ENCODE data around the gene TEX51.

The TEX51 gene

DNA sequence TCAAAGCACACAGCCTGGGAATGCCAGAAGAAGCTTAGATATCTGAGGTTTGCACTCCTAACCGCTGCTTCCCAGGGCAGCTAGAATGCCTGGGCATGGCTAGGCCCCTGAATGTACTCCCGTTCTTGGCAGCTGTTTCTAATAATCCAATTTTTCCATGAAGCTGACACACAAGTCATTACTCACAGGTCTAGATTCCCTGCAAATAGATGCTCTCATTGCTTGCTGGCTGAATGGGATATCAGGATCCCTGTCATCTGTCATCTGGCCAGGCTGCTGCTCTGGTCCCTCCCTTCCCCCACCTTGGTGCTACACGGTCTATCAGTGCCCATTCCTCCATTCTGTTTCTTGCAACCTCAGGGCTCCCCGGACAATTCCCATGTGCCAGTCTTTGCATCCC, 40.7 kb upstream of the TEX51 start:
- Histone ChIP-seq H3K27ac (ENCODE audit: insufficient read depth, low read length, poor library complexity, severe bottlenecking) (no peak overlapping the region), H3K4me1 (ENCODE audit: control insufficient read depth, insufficient read depth, low read length, poor library complexity, severe bottlenecking) (no peaks in the 10 kb centered on the region), H3K4me3 (ENCODE audit: insufficient read depth, low read depth, low read length, poor library complexity, severe bottlenecking) (no peak overlapping the region), H3K27me3 (replicated peaks; ENCODE audit: control insufficient read depth, insufficient read depth, low read length, poor library complexity, severe bottlenecking) (no peaks in the 10 kb centered on the region), H3K36me3 (ENCODE audit: control insufficient read depth, insufficient read depth, low read length) (no peaks in the 10 kb centered on the region), H3K9me3 (ENCODE audit: control insufficient read depth, low read length) (no peaks in the 10 kb centered on the region)
- no peak for DNase-seq

DNA sequence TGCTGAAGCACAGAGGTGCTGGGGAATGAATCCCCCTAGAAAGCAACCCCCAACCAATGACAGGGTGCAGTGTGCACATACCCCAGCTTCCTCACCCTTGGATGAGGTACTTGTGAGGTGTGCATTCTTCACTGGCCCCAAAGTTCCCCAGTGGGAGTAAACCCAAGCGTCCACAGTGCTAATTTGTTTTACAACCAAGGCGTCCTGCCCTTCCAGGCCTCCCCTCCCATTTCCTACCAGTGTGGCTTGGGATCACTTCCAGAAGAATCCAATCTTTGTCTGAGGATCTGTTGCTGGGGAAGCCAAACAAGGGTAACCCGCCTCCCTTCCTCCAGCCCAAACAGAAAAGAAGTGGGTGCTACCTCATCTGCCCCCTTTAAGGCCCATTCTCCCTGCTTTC, 40.3 kb upstream of the TEX51 start:
- no peaks in the 10 kb centered on the region for H3K9me3 ChIP-seq (ENCODE audit: control insufficient read depth, low read length)
- DNase-seq, result no peak
- no peak overlapping the region for H3K27ac ChIP-seq (ENCODE audit: insufficient read depth, low read length, poor library complexity, severe bottlenecking)
- no peaks in the 10 kb centered on the region for H3K27me3 ChIP-seq (replicated peaks; ENCODE audit: control insufficient read depth, insufficient read depth, low read length, poor library complexity, severe bottlenecking)
- no peak overlapping the region for H3K4me3 ChIP-seq (ENCODE audit: insufficient read depth, low read depth, low read length, poor library complexity, severe bottlenecking)
- H3K36me3 ChIP-seq (ENCODE audit: control insufficient read depth, insufficient read depth, low read length), result no peaks in the 10 kb centered on the region
- no peaks in the 10 kb centered on the region for H3K4me1 ChIP-seq (ENCODE audit: control insufficient read depth, insufficient read depth, low read length, poor library complexity, severe bottlenecking)

DNA sequence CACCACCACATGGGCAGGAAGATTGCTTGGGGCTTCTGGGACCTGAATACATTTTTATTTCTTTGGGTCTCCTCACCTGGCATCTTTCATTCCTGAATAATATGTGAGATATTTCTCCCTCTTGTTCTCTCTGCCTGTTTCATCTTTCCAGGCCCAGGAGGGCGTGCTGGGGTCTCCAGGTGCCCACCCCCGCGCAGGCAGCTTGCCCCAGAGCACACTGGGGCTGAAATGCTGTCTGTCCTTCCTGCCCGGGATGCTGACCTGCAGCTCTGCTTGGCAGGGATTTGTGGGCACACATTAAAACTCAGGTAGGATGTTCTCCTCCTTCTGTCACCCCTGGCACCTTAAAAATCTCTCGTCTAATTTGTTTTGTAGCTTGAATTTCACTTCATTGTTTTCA, 39.7 kb upstream of the TEX51 start:
- H3K9me3 ChIP-seq (ENCODE audit: control insufficient read depth, low read length), result no peaks in the 10 kb centered on the region
- no peak overlapping the region for H3K27ac ChIP-seq (ENCODE audit: insufficient read depth, low read length, poor library complexity, severe bottlenecking)
- DNase-seq, result no peak
- H3K27me3 ChIP-seq (replicated peaks; ENCODE audit: control insufficient read depth, insufficient read depth, low read length, poor library complexity, severe bottlenecking), result no peaks in the 10 kb centered on the region
- H3K36me3 ChIP-seq (ENCODE audit: control insufficient read depth, insufficient read depth, low read length), result no peaks in the 10 kb centered on the region
- H3K4me1 ChIP-seq (ENCODE audit: control insufficient read depth, insufficient read depth, low read length, poor library complexity, severe bottlenecking), result no peaks in the 10 kb centered on the region
- no peak overlapping the region for H3K4me3 ChIP-seq (ENCODE audit: insufficient read depth, low read depth, low read length, poor library complexity, severe bottlenecking)

DNA sequence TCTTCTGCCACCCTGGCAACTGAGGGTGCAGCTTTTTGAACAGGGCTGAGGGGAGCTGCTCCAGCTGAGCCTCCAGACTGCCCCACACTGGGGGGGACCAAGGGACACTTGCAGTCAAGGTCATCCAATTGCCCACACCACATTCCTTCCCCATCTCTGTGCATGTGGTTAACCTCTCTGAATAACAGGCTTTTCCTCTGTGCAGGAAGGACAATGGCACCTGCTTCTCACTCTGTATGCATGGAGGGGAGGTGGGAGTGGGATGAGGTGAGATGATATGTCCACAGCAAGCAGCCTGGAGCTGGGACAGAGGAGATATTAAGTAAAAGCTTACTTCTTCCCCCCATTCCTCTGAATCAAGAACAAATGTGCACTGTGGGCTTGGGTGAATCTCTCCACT, 39.1 kb upstream of the TEX51 start:
- H3K36me3 ChIP-seq (ENCODE audit: control insufficient read depth, insufficient read depth, low read length), result no peaks in the 10 kb centered on the region
- no peaks in the 10 kb centered on the region for H3K4me1 ChIP-seq (ENCODE audit: control insufficient read depth, insufficient read depth, low read length, poor library complexity, severe bottlenecking)
- no peaks in the 10 kb centered on the region for H3K9me3 ChIP-seq (ENCODE audit: control insufficient read depth, low read length)
- H3K27me3 ChIP-seq (replicated peaks; ENCODE audit: control insufficient read depth, insufficient read depth, low read length, poor library complexity, severe bottlenecking), result no peaks in the 10 kb centered on the region
- no peak for DNase-seq
- H3K27ac ChIP-seq (ENCODE audit: insufficient read depth, low read length, poor library complexity, severe bottlenecking), result no peak overlapping the region
- no peak overlapping the region for H3K4me3 ChIP-seq (ENCODE audit: insufficient read depth, low read depth, low read length, poor library complexity, severe bottlenecking)

DNA sequence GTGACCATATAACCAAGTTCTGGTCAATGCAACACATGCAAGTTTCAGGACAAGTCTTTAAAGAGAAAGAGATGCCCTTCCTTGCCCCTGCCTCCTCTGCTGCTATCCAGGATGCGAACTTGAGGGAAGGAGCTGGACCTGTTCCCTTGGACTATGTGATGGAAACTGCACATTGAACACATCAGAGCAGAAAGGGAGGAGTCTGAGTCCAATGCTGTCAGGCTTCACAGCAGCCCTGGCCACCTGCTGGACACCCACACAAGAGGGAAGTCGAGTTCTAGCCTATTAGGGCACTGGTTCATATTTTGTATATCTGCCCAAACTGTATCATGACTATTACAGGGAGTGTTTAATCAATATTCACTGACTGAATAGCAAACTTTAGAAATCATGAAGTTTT, 38.3 kb upstream of the TEX51 start:
- DNase-seq, result no peak
- Histone ChIP-seq H3K4me1 (ENCODE audit: control insufficient read depth, insufficient read depth, low read length, poor library complexity, severe bottlenecking) (no peaks in the 10 kb centered on the region), H3K27ac (ENCODE audit: insufficient read depth, low read length, poor library complexity, severe bottlenecking) (no peak overlapping the region), H3K4me3 (ENCODE audit: insufficient read depth, low read depth, low read length, poor library complexity, severe bottlenecking) (no peak overlapping the region), H3K9me3 (ENCODE audit: control insufficient read depth, low read length) (no peaks in the 10 kb centered on the region), H3K27me3 (replicated peaks; ENCODE audit: control insufficient read depth, insufficient read depth, low read length, poor library complexity, severe bottlenecking) (no peaks in the 10 kb centered on the region), H3K36me3 (ENCODE audit: control insufficient read depth, insufficient read depth, low read length) (no peaks in the 10 kb centered on the region)

DNA sequence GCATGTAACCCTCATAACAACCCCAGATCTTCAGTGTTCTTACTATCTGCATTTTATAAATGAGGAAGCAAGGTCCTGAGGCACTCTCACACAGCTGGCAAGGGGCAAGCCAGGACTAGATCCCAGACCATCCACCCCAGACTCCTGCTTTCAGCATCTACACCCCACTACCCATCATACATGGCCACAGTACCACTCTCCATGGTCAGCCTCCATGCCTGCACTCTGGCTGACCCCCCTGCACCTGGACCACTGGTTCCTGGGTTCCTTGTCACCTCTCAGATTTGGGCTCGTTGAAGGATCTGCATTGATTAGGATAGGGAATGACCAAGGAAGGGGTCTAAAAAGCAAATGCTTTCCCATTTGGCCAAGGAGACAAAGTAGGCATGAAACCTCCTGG, 36.0 kb upstream of the TEX51 start:
- no peaks in the 10 kb centered on the region for H3K4me1 ChIP-seq (ENCODE audit: control insufficient read depth, insufficient read depth, low read length, poor library complexity, severe bottlenecking)
- H3K4me3 ChIP-seq (ENCODE audit: insufficient read depth, low read depth, low read length, poor library complexity, severe bottlenecking), result no peak overlapping the region
- no peaks in the 10 kb centered on the region for H3K9me3 ChIP-seq (ENCODE audit: control insufficient read depth, low read length)
- H3K27ac ChIP-seq (ENCODE audit: insufficient read depth, low read length, poor library complexity, severe bottlenecking), result no peak overlapping the region
- H3K27me3 ChIP-seq (replicated peaks; ENCODE audit: control insufficient read depth, insufficient read depth, low read length, poor library complexity, severe bottlenecking), result no peaks in the 10 kb centered on the region
- DNase-seq, result no peak
- H3K36me3 ChIP-seq (ENCODE audit: control insufficient read depth, insufficient read depth, low read length), result no peaks in the 10 kb centered on the region

DNA sequence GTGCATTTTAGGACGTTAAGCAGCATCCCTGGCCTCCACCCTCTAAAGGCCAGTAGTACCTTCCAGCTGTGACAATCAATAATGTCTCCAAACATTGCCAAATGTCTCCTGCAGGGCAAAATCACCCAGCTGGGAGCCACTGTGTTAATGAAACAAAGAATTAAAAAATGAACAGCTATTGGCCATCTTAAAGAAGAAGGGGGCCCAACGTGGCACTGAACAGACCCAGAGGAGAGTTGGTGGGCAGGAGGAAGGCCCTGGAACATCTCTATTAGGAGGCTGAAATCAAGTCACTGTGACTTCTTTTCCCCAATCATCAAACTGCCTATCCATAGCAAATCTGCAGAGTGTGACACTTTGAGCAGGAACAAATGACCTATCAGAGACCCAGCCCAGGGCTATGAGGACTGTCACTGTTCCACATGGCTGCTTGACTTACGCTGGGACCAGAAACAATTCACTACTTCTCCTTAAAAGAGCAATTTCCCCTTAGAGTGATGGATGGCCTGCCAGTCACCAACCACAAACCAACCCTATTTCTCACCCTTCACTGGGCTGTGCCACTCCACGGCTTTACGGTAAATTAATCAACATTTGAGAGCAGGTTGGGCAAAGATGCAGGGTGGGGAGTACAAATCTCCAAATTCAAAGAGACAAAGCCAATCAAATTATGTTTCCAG, 35.2 kb upstream of the TEX51 start:
- Histone ChIP-seq H3K9me3 (ENCODE audit: control insufficient read depth, low read length) (no peaks in the 10 kb centered on the region), H3K36me3 (ENCODE audit: control insufficient read depth, insufficient read depth, low read length) (no peaks in the 10 kb centered on the region), H3K4me1 (ENCODE audit: control insufficient read depth, insufficient read depth, low read length, poor library complexity, severe bottlenecking) (no peaks in the 10 kb centered on the region), H3K27ac (ENCODE audit: insufficient read depth, low read length, poor library complexity, severe bottlenecking) (no peak overlapping the region), H3K4me3 (ENCODE audit: insufficient read depth, low read depth, low read length, poor library complexity, severe bottlenecking) (no peak overlapping the region), H3K27me3 (replicated peaks; ENCODE audit: control insufficient read depth, insufficient read depth, low read length, poor library complexity, severe bottlenecking) (no peaks in the 10 kb centered on the region)
- DNase-seq, result no peak

DNA sequence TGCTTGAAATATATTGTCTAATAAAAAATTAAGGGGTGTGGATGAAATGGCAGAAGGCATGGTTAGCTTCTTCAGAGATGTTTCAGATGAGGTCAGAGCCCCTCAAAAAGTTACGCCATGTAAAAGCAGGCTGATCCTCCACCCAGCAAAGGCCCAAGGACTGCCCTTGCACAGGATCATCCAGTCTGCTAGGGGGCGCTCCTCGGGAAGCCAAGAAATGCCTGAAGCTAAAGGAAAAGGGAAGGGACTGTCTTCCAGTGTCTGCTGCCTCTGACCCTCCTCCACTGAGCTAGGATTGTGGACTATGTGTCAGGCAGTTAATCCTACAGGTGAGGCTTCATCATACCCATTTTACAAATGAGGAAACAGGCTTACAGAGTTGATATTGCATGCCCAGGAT, 33.8 kb upstream of the TEX51 start:
- no peaks in the 10 kb centered on the region for H3K27me3 ChIP-seq (replicated peaks; ENCODE audit: control insufficient read depth, insufficient read depth, low read length, poor library complexity, severe bottlenecking)
- H3K9me3 ChIP-seq (ENCODE audit: control insufficient read depth, low read length), result no peaks in the 10 kb centered on the region
- H3K4me3 ChIP-seq (ENCODE audit: insufficient read depth, low read depth, low read length, poor library complexity, severe bottlenecking), result no peak overlapping the region
- no peak for DNase-seq
- no peaks in the 10 kb centered on the region for H3K4me1 ChIP-seq (ENCODE audit: control insufficient read depth, insufficient read depth, low read length, poor library complexity, severe bottlenecking)
- H3K27ac ChIP-seq (ENCODE audit: insufficient read depth, low read length, poor library complexity, severe bottlenecking), result no peak overlapping the region
- no peaks in the 10 kb centered on the region for H3K36me3 ChIP-seq (ENCODE audit: control insufficient read depth, insufficient read depth, low read length)

DNA sequence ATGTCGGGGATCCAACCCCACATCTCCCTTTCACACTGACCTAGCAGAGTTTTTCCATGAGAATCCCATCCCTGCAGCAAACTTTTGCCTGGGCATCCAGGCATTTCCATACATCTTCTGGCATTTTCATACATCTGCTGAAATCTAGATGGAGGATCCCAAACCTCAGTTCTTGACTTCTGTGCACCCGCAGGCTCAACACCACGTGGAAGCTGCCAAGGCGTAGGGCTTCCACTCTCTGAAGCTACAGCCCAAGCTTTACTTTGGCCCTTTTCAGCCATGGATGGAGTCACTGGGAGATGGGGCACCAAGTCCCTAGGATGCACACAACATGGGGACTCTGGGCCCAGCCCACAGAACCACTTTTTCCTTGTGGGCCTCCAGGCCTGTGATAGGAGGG, 32.2 kb upstream of the TEX51 start:
- Histone ChIP-seq H3K27ac (ENCODE audit: insufficient read depth, low read length, poor library complexity, severe bottlenecking) (no peak overlapping the region), H3K4me3 (ENCODE audit: insufficient read depth, low read depth, low read length, poor library complexity, severe bottlenecking) (no peak overlapping the region), H3K9me3 (ENCODE audit: control insufficient read depth, low read length) (no peaks in the 10 kb centered on the region), H3K36me3 (ENCODE audit: control insufficient read depth, insufficient read depth, low read length) (no peaks in the 10 kb centered on the region), H3K27me3 (replicated peaks; ENCODE audit: control insufficient read depth, insufficient read depth, low read length, poor library complexity, severe bottlenecking) (no peaks in the 10 kb centered on the region), H3K4me1 (ENCODE audit: control insufficient read depth, insufficient read depth, low read length, poor library complexity, severe bottlenecking) (no peaks in the 10 kb centered on the region)
- DNase-seq, result no peak

DNA sequence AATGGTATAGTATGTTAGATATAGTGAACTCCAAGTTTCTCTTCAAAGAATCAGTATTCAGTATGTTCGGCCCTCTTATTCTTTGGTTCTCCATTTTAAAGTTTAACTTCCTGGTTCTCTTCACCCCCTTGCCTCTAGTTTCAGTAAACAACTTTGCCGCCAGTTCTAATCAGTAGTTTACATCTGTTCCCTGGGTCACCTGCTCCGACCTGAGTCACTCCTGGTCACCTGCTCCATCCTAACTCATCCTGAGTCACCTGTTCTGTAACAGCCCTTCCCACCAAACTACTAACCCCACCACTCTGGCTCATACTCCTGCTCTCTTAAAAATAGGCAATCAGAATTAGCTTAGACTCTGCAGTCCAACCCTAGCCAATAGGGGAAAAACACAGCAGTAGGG, 23.7 kb upstream of the TEX51 start:
- Histone ChIP-seq H3K4me3 (ENCODE audit: insufficient read depth, low read depth, low read length, poor library complexity, severe bottlenecking) (no peak overlapping the region), H3K36me3 (ENCODE audit: control insufficient read depth, insufficient read depth, low read length) (no peaks in the 10 kb centered on the region), H3K4me1 (ENCODE audit: control insufficient read depth, insufficient read depth, low read length, poor library complexity, severe bottlenecking) (no peaks in the 10 kb centered on the region), H3K9me3 (ENCODE audit: control insufficient read depth, low read length) (no peaks in the 10 kb centered on the region), H3K27me3 (replicated peaks; ENCODE audit: control insufficient read depth, insufficient read depth, low read length, poor library complexity, severe bottlenecking) (no peaks in the 10 kb centered on the region), H3K27ac (ENCODE audit: insufficient read depth, low read length, poor library complexity, severe bottlenecking) (no peak overlapping the region)
- DNase-seq, result no peak
